IPS-15b (cell line): ENCODE results near the gene VMP1.

ENCODE experiments used
- H3K27me3 ChIP-seq: one replicate; pipeline ENCODE4 v1.6.1; 2013; ENCODE audit warnings: low read length; ENCODE audit not compliant: control insufficient read depth, insufficient read depth
- H3K36me3 ChIP-seq: one replicate; pipeline ENCODE4 v1.6.1; 2013; ENCODE audit warnings: low read length; ENCODE audit not compliant: control insufficient read depth, insufficient read depth
- H3K4me1 ChIP-seq: one replicate; pipeline ENCODE4 v1.6.1; 2013; ENCODE audit warnings: mild to moderate bottlenecking, low read length; ENCODE audit not compliant: control insufficient read depth, insufficient read depth
- H3K4me3 ChIP-seq: one replicate; pipeline ENCODE4 v1.5.1; 2013; ENCODE audit warnings: low read depth, low read length
- H3K9ac ChIP-seq: one replicate; pipeline ENCODE4 v1.6.1; 2013; ENCODE audit warnings: low read depth, mild to moderate bottlenecking, low read length
- H3K9me3 ChIP-seq: one replicate; pipeline ENCODE4 v1.6.1; 2013; ENCODE audit warnings: mild to moderate bottlenecking, low read length; ENCODE audit not compliant: control insufficient read depth, insufficient read depth

VMP1 gene

DNA sequence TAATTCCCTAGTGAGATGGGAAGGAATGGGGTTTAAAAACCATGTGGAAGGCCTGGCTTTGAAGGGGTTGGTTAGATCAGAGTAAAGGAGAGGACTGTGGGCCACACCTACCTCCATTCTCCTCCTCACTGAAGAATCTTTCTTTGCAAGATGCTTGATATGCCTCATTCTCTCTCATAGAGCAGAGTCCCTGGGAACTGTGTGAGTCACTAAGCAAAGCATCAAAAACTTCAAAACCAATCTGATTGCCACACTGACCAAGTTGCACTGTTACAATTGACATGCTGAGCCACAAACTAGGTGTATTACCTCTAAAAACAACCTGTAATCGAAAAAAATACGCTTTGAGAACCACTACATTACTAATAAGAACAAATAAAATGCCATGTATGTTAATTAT is 183.3 kb downstream of the VMP1 start:
- no peak overlapping the region for H3K9ac ChIP-seq
- H3K36me3 ChIP-seq: peaks cover 10% of the 10 kb centered on the region

More for the DNA sequence above, 183.3 kb downstream of the VMP1 start:
- no peaks in the 10 kb centered on the region for H3K27me3 ChIP-seq
- H3K9me3 ChIP-seq: no peaks in the 10 kb centered on the region
- no peak overlapping the region for H3K4me3 ChIP-seq
- H3K4me1 ChIP-seq: peaks cover 3% of the 10 kb centered on the region
